Raji (cell line): Measurements from ENCODE around the gene RIC3.

Experiments used
- POLR2A ChIP-seq: IDR thresholded peaks from 2 replicates; pipeline ENCODE4 v1.6.1; 2011; ENCODE audit warnings: low read depth, low read length, control low read depth; ENCODE audit not compliant: insufficient read depth

The RIC3 gene

DNA sequence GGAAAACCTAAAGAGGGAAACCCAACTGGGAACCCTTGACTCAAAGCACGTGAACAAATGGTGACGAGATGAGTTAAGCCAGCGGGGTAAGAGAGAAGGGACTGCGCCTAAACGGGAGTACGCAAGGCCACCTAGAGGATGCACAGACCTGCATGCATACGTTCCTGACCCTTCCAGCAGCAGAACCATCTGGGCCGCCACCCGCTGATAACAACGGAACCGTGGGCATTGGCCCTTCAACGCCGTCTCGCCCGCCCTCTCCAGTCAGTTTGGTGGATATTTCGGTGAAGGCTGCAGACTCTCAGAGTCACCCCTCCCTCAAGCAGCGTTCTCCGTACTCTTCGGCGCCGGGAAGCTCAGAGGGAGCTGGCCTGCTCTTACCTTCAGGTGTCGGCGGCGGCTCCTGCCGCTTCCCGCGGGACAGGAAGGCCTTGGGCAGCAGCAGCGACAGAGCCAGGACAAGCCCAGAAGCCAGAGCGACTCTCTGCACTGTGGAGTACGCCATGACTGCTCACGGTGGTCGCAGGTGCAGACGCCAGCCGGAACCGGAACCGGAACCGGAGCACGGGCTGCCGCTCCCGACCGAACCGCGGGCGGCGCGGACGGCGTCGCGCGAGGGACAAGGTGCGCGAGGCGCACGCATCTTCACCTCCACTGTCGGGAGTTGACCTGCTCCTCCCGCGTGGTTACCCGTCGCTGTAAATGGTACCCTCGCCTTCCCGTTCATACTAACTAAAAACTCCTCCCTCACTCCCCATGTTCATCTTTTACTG lies at the start of gene RIC3:
Gene RIC3, minus strand, starts transcription at position 541 of the 773 bp plus-strand sequence. Its CDS starts 36 bp downstream, at position 505.
- no peak for TF ChIP-seq POLR2A

- TF ChIP-seq POLR2A: no peak
Measured at GRCh38 chr11:8218409-8218808, 49.6 kb upstream of the RIC3 start.

DNA sequence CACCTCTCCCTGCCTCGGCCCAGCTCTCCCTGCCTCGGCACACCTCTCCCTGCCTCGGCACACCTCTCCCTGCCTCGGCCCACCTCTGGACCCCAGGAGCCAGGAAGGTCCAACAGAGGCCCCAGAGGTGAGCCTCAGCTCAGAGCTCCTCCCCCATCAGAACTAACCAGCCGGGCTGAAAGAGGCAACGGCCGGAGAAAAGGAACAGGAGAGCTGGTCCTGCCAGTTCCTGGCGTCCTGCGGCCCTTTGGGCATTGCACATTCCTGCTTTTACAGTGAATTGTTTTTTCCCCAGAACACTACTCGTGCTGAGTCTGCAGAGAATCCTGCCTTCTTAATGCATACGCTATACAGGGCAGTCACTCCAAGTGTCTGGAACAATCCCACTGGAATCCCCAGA lies 49.1 kb upstream of the RIC3 start:
- no peak for TF ChIP-seq POLR2A

GRCh38 chr11:8217136-8217535 lies 48.3 kb upstream of the RIC3 start:
- TF ChIP-seq POLR2A: no peak

DNA sequence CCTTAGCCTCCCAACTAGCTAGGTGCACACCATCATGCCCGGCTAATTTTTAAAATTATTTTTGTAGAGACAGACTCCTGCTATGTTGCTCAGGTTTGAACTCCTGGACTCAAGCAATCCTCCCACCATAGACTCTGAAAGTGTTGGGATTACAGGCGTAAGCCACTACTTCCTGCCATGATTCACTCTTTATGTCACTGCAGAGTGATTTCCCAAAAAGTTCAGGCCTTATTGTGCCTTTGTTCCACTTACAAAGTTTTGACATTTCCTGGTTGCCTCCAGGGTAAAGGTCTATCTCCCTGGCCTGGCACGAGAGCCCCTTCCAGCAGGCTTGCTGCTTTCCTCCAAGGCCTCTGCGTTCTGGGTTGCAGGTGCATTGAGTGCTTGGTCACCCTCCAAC lies 44.6 kb upstream of the RIC3 start:
- TF ChIP-seq POLR2A: no peak

- TF ChIP-seq POLR2A: no peak
Measured at GRCh38 chr11:8209208-8209807, 40.5 kb upstream of the RIC3 start.

- no peak for TF ChIP-seq POLR2A
Measured at GRCh38 chr11:8207080-8208000, 38.5 kb upstream of the RIC3 start.

DNA sequence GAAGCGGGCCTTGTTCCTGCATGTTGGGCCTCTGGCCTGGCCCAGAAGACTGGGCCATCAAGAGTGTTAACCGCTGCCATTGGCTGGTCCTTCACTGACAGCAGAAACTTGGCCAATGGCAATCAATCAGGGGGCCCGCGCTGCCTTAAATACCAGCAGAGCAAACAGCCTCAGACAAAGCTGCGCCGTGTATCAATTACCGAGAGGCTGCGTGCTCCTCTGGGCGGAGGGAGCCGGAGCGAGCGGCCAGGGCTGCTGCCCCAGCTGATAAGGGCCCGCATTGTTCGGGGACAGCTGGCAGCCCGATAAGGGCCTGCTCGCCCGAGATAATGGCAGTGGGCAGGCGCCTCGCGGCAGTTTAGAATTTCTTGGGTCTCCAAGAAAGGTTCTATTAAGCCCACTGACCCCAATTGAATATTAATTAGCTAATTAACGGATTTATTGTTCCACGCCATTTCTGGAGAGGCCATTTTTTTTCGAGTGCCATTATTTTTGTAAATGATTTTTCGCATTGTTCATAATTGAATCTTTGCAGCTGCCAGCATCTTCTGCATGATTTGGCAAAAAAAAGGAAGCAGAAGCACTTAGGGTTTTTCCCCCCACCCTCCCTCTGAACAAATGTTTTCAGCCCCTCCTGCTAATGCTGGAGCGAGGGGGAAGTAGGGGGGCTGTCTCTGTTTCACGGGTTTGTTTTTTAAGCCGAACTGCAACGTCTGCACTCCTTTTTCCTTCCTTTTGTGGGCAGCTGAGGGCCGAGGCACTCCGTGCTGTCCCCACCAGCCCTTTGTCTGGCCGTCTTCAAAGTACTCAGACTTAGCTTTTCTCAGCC lies 37.6 kb upstream of the RIC3 start:
- no peak for TF ChIP-seq POLR2A

GRCh38 chr11:8205566-8205965 lies 36.7 kb upstream of the RIC3 start:
- no peak for TF ChIP-seq POLR2A

DNA sequence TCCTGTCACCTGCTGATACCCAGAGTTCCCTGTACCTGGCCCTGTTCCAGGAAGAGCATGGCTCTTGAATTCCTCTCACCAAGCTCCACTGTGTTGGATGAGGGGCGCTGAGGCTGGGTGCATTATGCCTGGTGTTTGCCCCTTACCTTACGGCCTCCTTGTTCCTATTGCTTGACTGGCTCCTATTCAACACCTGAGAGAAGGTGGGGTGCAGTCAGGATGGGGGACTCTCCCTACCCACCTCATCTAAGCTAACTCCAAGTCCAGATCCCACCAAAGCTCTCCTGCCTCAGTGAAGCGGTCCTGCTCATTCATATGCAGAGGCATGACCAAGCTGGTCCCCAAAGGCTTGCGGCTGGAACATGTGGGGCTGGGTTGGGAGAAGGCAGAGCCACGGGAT lies 35.8 kb upstream of the RIC3 start:
- TF ChIP-seq POLR2A: no peak

- no peak for TF ChIP-seq POLR2A
Measured at GRCh38 chr11:8204025-8204424, 35.2 kb upstream of the RIC3 start.

GRCh38 chr11:8203414-8203715 lies 34.5 kb upstream of the RIC3 start:
- no peak for TF ChIP-seq POLR2A

GRCh38 chr11:8202516-8203413 lies 33.9 kb upstream of the RIC3 start:
- no peak for TF ChIP-seq POLR2A

DNA sequence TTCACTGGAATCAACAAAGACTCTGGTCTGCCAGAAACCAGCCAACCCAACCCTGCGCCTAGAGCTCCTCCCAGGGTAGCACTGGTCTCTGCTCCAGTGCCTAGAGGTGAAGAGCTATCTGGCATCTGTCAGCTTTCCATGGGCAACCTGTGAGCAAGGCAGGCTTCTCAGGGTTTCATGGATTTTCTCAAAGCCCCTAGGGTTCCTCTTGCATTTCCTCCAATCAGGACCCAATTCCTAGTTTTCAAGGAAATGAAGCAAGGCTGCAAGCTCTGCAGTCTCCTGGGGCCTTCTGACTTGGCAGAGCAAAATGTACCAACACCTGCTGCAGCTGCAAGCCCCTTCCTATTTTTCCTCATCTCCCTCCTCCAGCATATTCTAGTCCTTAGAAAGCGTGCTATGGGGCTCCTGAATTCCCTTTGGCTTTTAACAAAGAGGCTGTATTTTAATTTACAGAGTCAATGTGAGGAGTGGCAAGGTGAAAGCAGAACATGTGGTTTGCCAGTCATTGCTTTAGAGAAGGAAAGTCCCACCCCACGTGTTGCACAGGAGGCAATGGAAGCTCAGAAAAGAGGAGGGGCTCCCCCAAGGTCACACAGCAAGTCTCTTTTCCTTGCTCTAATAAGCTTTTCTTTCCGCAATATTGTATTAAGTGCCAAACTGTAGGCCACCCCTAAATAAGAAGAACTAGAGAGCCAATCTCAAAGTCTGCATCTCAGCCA lies 33.0 kb upstream of the RIC3 start:
- TF ChIP-seq POLR2A: no peak

- TF ChIP-seq POLR2A: no peak
Measured at GRCh38 chr11:8199676-8200075, 30.9 kb upstream of the RIC3 start.
